ENCODE measurements around the gene MEGF8.
"Not testable (repeated sequence)": the region's sequence is repeated elsewhere in the genome, so short reads cannot be mapped to it uniquely, and the experiment has no call there.

MEGF8 gene

GRCh38 chr19:42327381-42327780 lies 1.9 kb downstream of the MEGF8 start:
- DNase-seq (ENCODE audit: extremely low spot score) = no peak
- ChIA-PET POLR2A (no interaction called here), CTCF (interaction anchor here (1.2 kb wide), 1 partner anchor 10 kb away, joined by 3 read pairs; no protein-coding TSS in a partner anchor)
- no peak for TF ChIP-seq CTCF (IDR thresholded peaks at IDR 0.05; ENCODE audit: control extremely low read depth, extremely low read depth, low read depth, missing control alignments)

GRCh38 chr19:42328106-42328505 lies 2.7 kb downstream of the MEGF8 start:
- ChIA-PET CTCF (no interaction called here), POLR2A (no interaction called here)
- TF ChIP-seq CTCF (IDR thresholded peaks at IDR 0.05; ENCODE audit: control extremely low read depth, extremely low read depth, low read depth, missing control alignments) = no peak
- DNase-seq (ENCODE audit: extremely low spot score) = no peak

- TF ChIP-seq CTCF (IDR thresholded peaks at IDR 0.05; ENCODE audit: control extremely low read depth, extremely low read depth, low read depth, missing control alignments) = no peak
- CTCF ChIA-PET = no interaction called here
- DNase-seq (ENCODE audit: extremely low spot score) = no peak
- POLR2A ChIA-PET = no interaction called here
Observed at GRCh38 chr19:42328854-42329253, 3.4 kb downstream of the MEGF8 start.

GRCh38 chr19:42330241-42330711 lies 4.8 kb downstream of the MEGF8 start:
- no peak for TF ChIP-seq CTCF (IDR thresholded peaks at IDR 0.05; ENCODE audit: control extremely low read depth, extremely low read depth, low read depth, missing control alignments)
- no peak for DNase-seq (ENCODE audit: extremely low spot score)
- CTCF ChIA-PET = interaction anchor here (1.3 to 2.6 kb wide), 5 partner anchors 12 to 221 kb away, joined by 4 to 9 read pairs (median 4); no protein-coding TSS in a partner anchor
- POLR2A ChIA-PET = no interaction called here

- CTCF ChIA-PET = interaction anchor here (0.9 to 2.6 kb wide), 6 partner anchors 10 to 222 kb away, joined by 3 to 9 read pairs (median 4); no protein-coding TSS in a partner anchor
- DNase-seq (ENCODE audit: extremely low spot score); POLR2A ChIA-PET: not testable (repeated sequence)
Observed at GRCh38 chr19:42331333-42331732, 5.9 kb downstream of the MEGF8 start.

- POLR2A ChIA-PET = no interaction called here
- CTCF ChIA-PET = interaction anchor here (0.9 to 2.6 kb wide), 4 partner anchors 9 to 223 kb away, joined by 3 to 9 read pairs (median 3); no protein-coding TSS in a partner anchor
- no peak for TF ChIP-seq CTCF (IDR thresholded peaks at IDR 0.05; ENCODE audit: control extremely low read depth, extremely low read depth, low read depth, missing control alignments)
- DNase-seq (ENCODE audit: extremely low spot score) = no peak
Observed at GRCh38 chr19:42332059-42332458, 6.6 kb downstream of the MEGF8 start.

GRCh38 chr19:42333018-42333417 lies 7.6 kb downstream of the MEGF8 start:
- POLR2A ChIA-PET = no interaction called here
- CTCF ChIA-PET = interaction anchor here (0.8 to 1.0 kb wide), 3 partner anchors 17 to 251 kb away, joined by 3 to 5 read pairs (median 3); no protein-coding TSS in a partner anchor
- DNase-seq (ENCODE audit: extremely low spot score) = no peak
- TF ChIP-seq CTCF (IDR thresholded peaks at IDR 0.05; ENCODE audit: control extremely low read depth, extremely low read depth, low read depth, missing control alignments) = no peak
